ENCODE measurements around the gene SIRT7.

GRCh38 chr17:81905993-81906392, 12.0 kb downstream of the SIRT7 start:
- no peak for TF ChIP-seq CTCF (IDR thresholded peaks at IDR 0.05; ENCODE audit: insufficient read depth, low read depth, low read length)
- TF ChIP-seq EZH2 (IDR thresholded peaks at IDR 0.05; ENCODE audit: insufficient read depth, low read length): no peak
